Measurements from ENCODE around the gene CDHR5.

Gene CDHR5

GRCh38 chr11:613369-613968 is 11.3 kb downstream of the CDHR5 start:
- DNase-seq (ENCODE audit: low read depth): peak; percentile 48
- no peak overlapping the region for H3K4me3 ChIP-seq (replicated peaks; ENCODE audit: low read depth, low read length)
- no peak for TF ChIP-seq CTCF (IDR thresholded peaks at IDR 0.05; ENCODE audit: low read length, missing control alignments)

GRCh38 chr11:612961-613300 is 11.8 kb downstream of the CDHR5 start:
- no peak for TF ChIP-seq CTCF (IDR thresholded peaks at IDR 0.05; ENCODE audit: low read length, missing control alignments)
- no peak for DNase-seq (ENCODE audit: low read depth)
- H3K4me3 ChIP-seq (replicated peaks; ENCODE audit: low read depth, low read length): no peak overlapping the region

GRCh38 chr11:612201-612960 is 12.4 kb downstream of the CDHR5 start:
- TF ChIP-seq CTCF (IDR thresholded peaks at IDR 0.05; ENCODE audit: low read length, missing control alignments): peak; percentile 29
- no peak overlapping the region for H3K4me3 ChIP-seq (replicated peaks; ENCODE audit: low read depth, low read length)
- DNase-seq (ENCODE audit: low read depth): peak; percentile 29

GRCh38 chr11:611001-611996 is 13.5 kb downstream of the CDHR5 start:
- H3K4me3 ChIP-seq (replicated peaks; ENCODE audit: low read depth, low read length): no peak overlapping the region
- no peak for DNase-seq (ENCODE audit: low read depth)
- no peak for TF ChIP-seq CTCF (IDR thresholded peaks at IDR 0.05; ENCODE audit: low read length, missing control alignments)

- no peak for DNase-seq (ENCODE audit: low read depth)
- no peak for TF ChIP-seq CTCF (IDR thresholded peaks at IDR 0.05; ENCODE audit: low read length, missing control alignments)
- H3K4me3 ChIP-seq (replicated peaks; ENCODE audit: low read depth, low read length): no peak overlapping the region
Measured at GRCh38 chr11:610146-610801, 14.5 kb downstream of the CDHR5 start.

- no peak overlapping the region for H3K4me3 ChIP-seq (replicated peaks; ENCODE audit: low read depth, low read length)
- no peak for TF ChIP-seq CTCF (IDR thresholded peaks at IDR 0.05; ENCODE audit: low read length, missing control alignments)
- DNase-seq (ENCODE audit: low read depth): no peak
Measured at GRCh38 chr11:609341-609811, 15.4 kb downstream of the CDHR5 start.
